D721Med (cell line): ENCODE measurements around the gene CHURC1.

ENCODE experiments used
- DNase-seq: peaks from one replicate; pipeline ENCODE4 v3.0.0; 2011; ENCODE audit warnings: low spot score; ENCODE audit not compliant: insufficient read length
- FAIRE-seq: peaks from 2 replicates; lab custom pipeline; 2011; peaks lifted over from hg19 to GRCh38; lab: Jason Lieb, UNC
- TF ChIP-seq, protein P1 (sequence below): IDR thresholded peaks from 2 replicates; pipeline ENCODE4 v1.5.1; 2012; ENCODE audit warnings: mild to moderate bottlenecking, control low read depth; ENCODE audit not compliant: insufficient read depth; ENCODE audit errors: missing control alignments

Gene CHURC1

DNA sequence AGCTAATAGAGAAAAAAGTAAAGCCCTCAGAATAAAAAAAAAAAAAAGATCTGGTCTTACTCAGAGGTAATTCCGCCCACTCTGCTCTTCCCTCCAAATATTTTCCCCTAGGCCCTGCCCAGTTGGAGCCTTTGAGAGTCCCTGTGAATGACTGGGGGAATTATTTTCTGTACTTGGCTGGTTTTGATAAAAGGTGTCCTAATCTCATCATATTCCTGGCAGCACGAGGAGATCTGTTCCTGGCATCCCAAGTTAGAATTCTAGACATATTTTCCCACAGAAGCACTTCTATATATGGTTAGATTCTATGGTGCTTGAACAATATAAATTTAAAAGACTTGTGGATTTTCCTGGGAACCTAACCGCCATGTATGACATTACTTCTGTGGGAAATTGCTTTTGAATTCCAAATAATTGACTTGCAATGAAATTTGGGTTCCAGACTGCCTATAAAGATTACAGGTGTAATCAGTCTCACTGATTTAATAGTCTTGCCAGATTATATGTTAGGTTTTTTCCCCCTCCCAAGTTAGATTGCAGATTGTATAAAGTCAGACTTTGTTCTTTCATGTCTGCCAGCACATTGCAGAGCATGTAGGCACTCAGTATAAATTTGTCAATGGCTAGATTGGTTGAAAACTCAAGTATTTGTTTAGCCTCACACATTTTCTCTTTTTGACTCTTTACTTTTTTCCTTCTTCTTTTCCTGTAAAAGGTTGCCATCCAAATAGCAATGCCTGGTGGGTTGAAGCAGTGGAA lies 16.0 kb downstream of the CHURC1 start:
- no peak for FAIRE-seq
- TF ChIP-seq, protein P1, sequence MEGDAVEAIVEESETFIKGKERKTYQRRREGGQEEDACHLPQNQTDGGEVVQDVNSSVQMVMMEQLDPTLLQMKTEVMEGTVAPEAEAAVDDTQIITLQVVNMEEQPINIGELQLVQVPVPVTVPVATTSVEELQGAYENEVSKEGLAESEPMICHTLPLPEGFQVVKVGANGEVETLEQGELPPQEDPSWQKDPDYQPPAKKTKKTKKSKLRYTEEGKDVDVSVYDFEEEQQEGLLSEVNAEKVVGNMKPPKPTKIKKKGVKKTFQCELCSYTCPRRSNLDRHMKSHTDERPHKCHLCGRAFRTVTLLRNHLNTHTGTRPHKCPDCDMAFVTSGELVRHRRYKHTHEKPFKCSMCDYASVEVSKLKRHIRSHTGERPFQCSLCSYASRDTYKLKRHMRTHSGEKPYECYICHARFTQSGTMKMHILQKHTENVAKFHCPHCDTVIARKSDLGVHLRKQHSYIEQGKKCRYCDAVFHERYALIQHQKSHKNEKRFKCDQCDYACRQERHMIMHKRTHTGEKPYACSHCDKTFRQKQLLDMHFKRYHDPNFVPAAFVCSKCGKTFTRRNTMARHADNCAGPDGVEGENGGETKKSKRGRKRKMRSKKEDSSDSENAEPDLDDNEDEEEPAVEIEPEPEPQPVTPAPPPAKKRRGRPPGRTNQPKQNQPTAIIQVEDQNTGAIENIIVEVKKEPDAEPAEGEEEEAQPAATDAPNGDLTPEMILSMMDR = no peak
- DNase-seq = no peak

DNA sequence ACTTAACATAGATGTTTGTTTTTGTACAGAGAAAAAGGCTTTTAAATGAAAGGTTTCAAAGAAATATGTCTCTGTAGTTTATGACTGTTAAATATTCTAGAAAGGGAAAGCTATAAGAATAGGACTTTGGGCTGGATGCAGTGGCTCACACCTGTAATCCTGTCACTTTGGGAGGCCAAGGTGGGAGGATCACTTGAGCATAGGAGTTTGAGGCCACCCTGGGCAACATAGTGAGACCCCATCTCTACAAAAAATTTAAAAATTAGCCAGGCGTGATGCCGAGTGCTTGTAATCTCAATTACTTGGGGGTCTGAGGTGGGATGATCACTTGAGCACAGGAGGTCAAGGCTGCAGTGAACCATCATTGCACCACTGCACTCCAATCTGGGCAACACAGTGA lies 16.9 kb downstream of the CHURC1 start:
- DNase-seq (no peak), FAIRE-seq (no peak)
- TF ChIP-seq, protein P1 = no peak

DNA sequence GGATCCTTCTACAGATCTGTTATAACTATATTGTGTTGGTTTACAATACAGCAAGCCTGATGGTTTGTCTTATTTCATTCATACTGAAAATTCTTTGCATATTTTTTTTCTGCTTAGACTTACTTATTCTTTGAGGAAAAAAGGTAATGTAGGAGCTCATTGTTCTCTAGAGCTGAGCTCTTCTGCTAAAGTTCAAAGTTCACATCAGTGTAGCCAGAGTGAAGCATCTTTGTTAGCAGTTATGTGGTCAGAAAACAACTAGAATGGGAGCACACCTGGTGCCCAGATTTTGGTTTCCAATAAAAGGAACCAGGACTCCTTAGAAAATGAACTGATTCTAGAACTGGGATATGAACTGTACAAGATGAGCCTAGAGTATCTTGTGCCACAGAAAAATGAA lies 18.0 kb downstream of the CHURC1 start:
- FAIRE-seq = no peak

DNA sequence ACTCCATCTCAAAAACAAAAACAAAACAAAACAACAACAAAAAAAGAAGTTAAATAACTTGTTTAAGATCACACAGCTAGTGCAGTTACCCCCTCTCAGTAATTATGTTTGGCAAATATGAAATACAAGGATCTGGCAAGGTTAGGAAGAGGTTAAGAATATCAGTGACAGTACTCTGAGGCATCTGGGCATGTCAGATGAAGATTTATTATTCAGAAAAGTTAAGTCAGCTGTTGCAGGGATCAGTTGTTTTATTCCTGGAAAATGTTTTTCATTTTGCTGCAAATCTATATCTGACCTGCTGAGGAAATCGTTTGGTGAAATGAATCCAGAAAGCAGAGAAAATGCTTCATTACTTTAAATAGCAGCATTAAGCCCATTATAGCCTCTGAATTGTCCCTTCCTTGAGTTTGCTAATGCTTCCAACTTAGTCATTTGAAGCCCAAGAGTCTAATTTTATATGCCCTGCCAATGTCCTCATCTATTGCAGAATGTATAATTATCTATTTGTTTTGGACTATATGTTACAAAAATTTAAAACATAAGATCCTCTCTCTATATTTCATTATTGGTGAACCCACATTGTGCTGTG lies 20.2 kb downstream of the CHURC1 start:
- no peak for DNase-seq
- FAIRE-seq = no peak
- TF ChIP-seq, protein P1 = no peak

More for the DNA sequence above, 18.0 kb downstream of the CHURC1 start:
- DNase-seq = no peak
- TF ChIP-seq, protein P1 = no peak

DNA sequence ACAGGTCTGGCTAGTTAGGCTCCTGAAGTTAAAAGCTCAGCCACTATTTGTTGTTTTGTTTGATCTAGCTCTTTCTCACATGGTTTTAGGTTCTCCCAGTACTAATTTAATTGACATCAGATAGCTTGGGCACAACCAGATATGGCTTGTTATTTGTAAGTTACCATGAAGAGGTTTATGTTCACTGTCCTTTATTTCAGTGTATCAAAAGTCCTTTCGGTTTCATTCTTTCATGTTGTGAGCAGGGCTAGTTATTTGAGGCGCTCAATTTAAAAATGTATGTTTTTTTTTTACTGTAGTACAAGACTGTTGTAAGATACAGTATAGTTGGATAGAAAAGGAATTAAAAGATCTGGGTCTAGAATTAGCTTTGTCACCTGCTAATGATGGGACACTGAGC lies 21.3 kb downstream of the CHURC1 start:
- TF ChIP-seq, protein P1 = no peak
- no peak for FAIRE-seq
- DNase-seq = no peak

DNA sequence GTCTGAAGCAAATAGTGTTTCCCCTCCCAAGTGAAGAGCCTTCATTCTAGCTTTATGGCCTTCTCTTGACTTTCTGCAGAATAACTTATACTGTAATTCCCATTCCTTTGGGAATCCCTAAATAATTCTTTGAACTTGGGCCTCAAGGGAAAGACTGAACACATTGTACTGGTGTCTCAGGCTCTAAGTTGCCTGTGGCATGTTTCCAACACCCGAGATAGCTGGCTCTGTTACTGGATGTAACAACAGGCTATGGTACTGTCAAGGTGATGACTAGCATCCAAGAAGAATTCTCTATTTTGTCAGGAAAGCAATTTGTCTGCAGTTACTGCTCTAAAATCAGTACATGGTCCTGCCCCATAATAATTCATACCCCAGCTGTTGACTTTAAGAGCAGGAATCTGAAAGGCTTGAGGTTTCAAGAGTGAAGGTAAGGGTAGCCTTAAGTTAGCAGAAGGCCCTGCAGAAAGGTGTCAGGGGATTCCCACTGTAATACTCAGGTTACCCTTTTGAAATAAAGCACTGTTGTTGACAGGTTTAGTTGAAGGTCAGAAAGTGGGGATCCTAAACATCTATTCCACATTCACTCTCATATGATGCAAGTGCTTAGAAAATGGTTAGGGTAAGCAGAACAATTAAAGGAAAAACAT lies 23.0 kb downstream of the CHURC1 start:
- no peak for DNase-seq
- FAIRE-seq = no peak
- TF ChIP-seq, protein P1 = no peak
